ENCODE measurements around the gene ZNF608.

Gene ZNF608

DNA sequence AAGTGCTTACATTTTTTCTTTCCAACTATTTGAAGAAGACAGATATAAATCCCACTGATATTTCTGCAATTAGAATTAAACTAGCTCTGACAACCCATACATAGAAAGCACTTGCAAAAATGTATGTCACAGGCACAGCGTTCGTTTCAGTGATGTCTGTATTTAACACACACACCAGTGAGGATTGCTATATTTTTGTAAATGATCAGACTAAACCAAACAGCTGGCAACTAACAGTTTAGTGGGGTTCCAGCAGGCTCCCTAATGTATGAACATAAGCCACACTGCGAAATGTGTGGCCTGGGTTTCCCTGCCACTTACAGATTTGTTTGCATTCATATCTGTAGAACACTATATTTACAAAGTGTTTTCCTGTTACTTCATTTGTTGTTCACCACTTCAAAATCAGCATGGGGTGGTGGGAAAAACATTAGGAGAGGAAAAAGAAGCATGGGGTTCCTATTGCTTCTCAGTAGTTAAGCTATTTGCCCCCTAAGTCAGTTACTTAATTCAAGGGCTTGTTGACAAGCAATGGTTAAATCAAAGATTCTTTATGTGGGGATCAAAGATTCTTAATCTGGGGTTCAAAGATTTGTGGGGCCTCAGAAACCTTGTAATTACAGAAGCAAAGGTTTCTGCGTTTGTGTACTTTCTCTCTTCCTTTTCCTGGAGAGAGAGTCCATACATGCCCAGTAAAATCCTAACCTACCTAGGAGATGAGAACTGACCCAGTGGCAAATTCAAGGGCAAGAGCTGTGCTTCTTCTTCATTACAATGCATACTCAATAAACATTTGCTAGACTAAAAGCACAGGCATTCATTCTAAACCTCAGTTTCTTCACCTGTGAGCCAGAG lies 27.1 kb downstream of the ZNF608 start:
- Histone ChIP-seq H3K4me3 (no peak overlapping the region), H3K36me3 (ENCODE audit: insufficient read depth, low read length) (no peaks in the 10 kb centered on the region), H3K9me3 (ENCODE audit: low read depth, low read length) (no peaks in the 10 kb centered on the region), H3K27ac (no peak overlapping the region), H3K9ac (ENCODE audit: insufficient read length) (no peak overlapping the region)
- DNase-seq (ENCODE audit: low read depth, low spot score), result no peak
- TF ChIP-seq FOXP2 (optimal IDR thresholded peaks at IDR 0.05; ENCODE audit: control extremely low read depth, extremely low read length, insufficient read depth) (no peak), EZH2 (IDR thresholded peaks at IDR 0.05) (no peak), POLR2AphosphoS5 (IDR thresholded peaks at IDR 0.05; ENCODE audit: borderline replicate concordance, low read depth, low read length) (no peak)

DNA sequence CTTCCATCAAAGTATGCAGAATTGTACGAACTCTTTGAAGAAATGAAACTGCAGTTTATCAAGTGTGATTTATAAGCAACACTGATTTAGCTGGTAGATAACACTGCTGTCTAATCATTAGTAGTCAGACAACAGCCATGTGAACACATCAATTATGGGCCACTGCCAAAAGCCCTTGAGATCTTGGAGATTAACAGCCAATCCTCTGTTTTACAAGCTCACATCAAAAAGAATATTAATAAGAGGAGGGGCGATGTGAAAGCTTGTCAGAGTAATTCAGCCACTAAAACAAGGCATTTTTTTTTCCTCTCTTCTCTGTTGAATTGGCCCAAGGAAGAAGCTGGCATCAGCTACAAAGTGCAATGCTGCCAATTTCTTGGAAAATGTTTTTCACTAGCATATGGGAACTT lies 28.1 kb downstream of the ZNF608 start:
- Histone ChIP-seq H3K36me3 (ENCODE audit: insufficient read depth, low read length) (no peaks in the 10 kb centered on the region), H3K9ac (ENCODE audit: insufficient read length) (no peak overlapping the region), H3K27ac (no peak overlapping the region), H3K4me3 (0 out of 2 replicates have a peak overlapping the region, but pooled peaks have one; percentile 2), H3K9me3 (ENCODE audit: low read depth, low read length) (no peaks in the 10 kb centered on the region)
- no peak for DNase-seq (ENCODE audit: low read depth, low spot score)
- no peak for TF ChIP-seq FOXP2 (optimal IDR thresholded peaks at IDR 0.05; ENCODE audit: control extremely low read depth, extremely low read length, insufficient read depth)
- no peak; the same call in 1 of the 2 replicates for TF ChIP-seq POLR2AphosphoS5 (IDR thresholded peaks at IDR 0.05; ENCODE audit: borderline replicate concordance, low read depth, low read length)
- TF ChIP-seq EZH2 (IDR thresholded peaks at IDR 0.05), result no peak

DNA sequence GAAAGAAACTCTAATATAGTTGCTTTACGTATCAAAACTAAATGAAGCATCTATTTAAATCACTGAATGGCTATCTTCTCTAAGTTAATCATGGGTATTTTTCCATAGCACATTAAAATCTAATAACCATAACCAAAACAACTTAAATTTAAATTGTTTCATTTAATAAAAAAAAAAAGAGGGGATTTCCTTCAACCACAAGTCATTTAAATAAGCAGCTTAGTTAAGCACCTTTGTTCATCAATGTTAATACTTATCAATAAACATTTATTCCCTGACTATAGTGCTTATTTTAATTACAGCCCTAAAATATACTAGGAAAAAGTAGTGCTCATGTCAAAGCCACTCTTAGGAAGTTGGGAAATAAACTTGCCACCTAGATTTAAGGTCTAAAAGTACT lies 30.3 kb downstream of the ZNF608 start:
- Histone ChIP-seq H3K4me3 (no peak overlapping the region), H3K9me3 (ENCODE audit: low read depth, low read length) (no peaks in the 10 kb centered on the region), H3K27ac (no peak overlapping the region), H3K36me3 (ENCODE audit: insufficient read depth, low read length) (no peaks in the 10 kb centered on the region), H3K9ac (ENCODE audit: insufficient read length) (no peak overlapping the region)
- TF ChIP-seq EZH2 (IDR thresholded peaks at IDR 0.05), result no peak
- TF ChIP-seq POLR2AphosphoS5 (IDR thresholded peaks at IDR 0.05; ENCODE audit: borderline replicate concordance, low read depth, low read length), result no peak
- TF ChIP-seq FOXP2 (optimal IDR thresholded peaks at IDR 0.05; ENCODE audit: control extremely low read depth, extremely low read length, insufficient read depth), result no peak
- DNase-seq (ENCODE audit: low read depth, low spot score), result no peak

DNA sequence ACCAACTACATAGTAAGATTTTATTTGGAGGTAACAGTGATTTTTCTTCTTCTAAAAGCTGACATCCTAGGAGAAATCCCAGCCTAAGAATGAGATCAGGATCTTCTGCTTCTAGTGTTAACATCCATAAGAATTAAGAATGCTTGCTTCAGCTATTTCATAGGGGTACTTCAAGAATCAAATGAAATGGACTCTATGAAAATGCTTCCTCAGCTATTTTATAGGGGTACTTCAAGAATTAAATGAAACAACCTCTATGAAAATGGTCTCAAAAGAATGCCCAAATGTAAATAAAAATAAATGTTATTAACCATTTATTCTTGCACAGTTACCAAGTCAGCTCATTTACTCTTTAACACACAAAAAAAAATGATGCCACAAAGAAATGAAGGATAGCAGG lies 31.5 kb downstream of the ZNF608 start:
- DNase-seq (ENCODE audit: low read depth, low spot score), result no peak
- no peak overlapping the region for H3K27ac ChIP-seq
- no peak overlapping the region for H3K4me3 ChIP-seq
- H3K36me3 ChIP-seq (ENCODE audit: insufficient read depth, low read length), result no peaks in the 10 kb centered on the region
- no peaks in the 10 kb centered on the region for H3K9me3 ChIP-seq (ENCODE audit: low read depth, low read length)
- H3K9ac ChIP-seq (ENCODE audit: insufficient read length), result no peak overlapping the region
- no peak for TF ChIP-seq FOXP2 (optimal IDR thresholded peaks at IDR 0.05; ENCODE audit: control extremely low read depth, extremely low read length, insufficient read depth)
- TF ChIP-seq EZH2 (IDR thresholded peaks at IDR 0.05), result no peak
- no peak for TF ChIP-seq POLR2AphosphoS5 (IDR thresholded peaks at IDR 0.05; ENCODE audit: borderline replicate concordance, low read depth, low read length)

DNA sequence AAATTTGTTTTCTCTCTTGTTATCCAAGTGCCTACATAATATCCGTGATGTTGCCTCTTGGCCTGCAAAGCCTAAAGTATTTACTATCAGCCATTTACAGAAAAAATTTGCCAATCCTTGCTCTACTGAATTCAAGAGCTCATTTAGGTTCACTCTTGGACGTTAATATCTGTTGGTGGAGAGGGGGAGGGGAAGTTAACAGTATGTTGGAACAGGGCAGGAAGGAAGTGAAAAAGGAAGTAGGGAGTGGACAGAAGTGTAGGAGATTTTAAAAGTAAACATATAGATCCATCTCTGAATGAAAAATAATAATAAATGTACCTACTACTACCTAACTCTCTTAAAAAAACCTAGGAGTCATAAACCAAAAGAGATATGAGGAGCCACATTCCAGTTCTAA lies 32.8 kb downstream of the ZNF608 start:
- Histone ChIP-seq H3K9ac (ENCODE audit: insufficient read length) (no peak overlapping the region), H3K9me3 (ENCODE audit: low read depth, low read length) (no peaks in the 10 kb centered on the region), H3K27ac (no peak overlapping the region), H3K36me3 (ENCODE audit: insufficient read depth, low read length) (no peaks in the 10 kb centered on the region), H3K4me3 (no peak overlapping the region)
- no peak for TF ChIP-seq POLR2AphosphoS5 (IDR thresholded peaks at IDR 0.05; ENCODE audit: borderline replicate concordance, low read depth, low read length)
- TF ChIP-seq FOXP2 (optimal IDR thresholded peaks at IDR 0.05; ENCODE audit: control extremely low read depth, extremely low read length, insufficient read depth), result no peak
- TF ChIP-seq EZH2 (IDR thresholded peaks at IDR 0.05), result no peak
- DNase-seq (ENCODE audit: low read depth, low spot score), result no peak

DNA sequence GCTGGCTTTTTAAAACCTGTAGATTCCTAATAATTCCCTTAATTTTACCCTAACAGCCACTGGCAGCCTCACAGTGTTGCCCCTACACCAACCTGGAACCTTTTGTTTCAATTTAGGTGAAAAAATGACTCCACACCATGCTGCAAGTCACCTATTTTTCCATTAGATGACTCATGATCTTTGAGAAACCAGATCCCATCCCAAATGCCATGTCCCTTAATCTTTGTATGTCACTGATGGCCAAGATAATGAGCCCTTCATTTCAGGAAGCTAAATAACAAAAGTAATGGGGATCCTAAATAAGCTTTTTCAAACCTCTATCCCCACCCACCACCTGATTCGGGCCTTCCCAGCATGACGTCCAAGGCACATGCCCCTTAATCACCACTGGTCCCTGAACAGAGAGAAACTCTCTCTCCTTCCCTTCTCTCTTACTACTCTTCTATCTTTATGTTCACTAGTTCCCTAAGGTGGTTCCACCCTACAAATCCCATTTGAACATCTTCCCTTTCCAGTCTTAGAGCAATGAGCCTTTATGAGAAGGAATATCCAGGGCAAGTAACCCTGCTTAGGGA lies 33.6 kb downstream of the ZNF608 start:
- no peak for TF ChIP-seq EZH2 (IDR thresholded peaks at IDR 0.05)
- TF ChIP-seq FOXP2 (optimal IDR thresholded peaks at IDR 0.05; ENCODE audit: control extremely low read depth, extremely low read length, insufficient read depth), result no peak
- no peak for TF ChIP-seq POLR2AphosphoS5 (IDR thresholded peaks at IDR 0.05; ENCODE audit: borderline replicate concordance, low read depth, low read length)

DNA sequence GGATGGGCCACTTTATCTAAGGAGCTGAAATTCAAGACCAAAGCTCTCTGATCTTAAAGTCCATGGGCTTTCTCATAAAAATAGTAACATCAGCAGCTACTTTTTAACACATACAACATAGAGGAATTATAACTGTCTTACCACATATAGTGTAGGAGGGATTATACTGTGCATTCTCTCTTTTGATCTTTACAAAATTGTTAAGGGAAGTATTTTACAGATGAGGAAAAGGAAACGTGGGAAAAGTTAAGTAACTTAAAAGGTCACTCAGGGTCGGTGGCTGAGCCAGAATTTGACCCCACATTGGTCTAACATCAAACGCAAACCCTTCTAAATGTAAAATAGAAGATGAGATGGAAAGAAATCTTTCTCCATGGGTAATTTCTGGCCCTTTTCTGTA lies 38.4 kb downstream of the ZNF608 start:
- no peaks in the 10 kb centered on the region for H3K36me3 ChIP-seq (ENCODE audit: insufficient read depth, low read length)
- no peaks in the 10 kb centered on the region for H3K9me3 ChIP-seq (ENCODE audit: low read depth, low read length)
- H3K9ac ChIP-seq (ENCODE audit: insufficient read length), result no peak overlapping the region
- DNase-seq (ENCODE audit: low read depth, low spot score), result no peak
- TF ChIP-seq FOXP2 (optimal IDR thresholded peaks at IDR 0.05; ENCODE audit: control extremely low read depth, extremely low read length, insufficient read depth) (no peak), EZH2 (IDR thresholded peaks at IDR 0.05) (no peak), POLR2AphosphoS5 (IDR thresholded peaks at IDR 0.05; ENCODE audit: borderline replicate concordance, low read depth, low read length) (no peak)
- no peak overlapping the region for H3K4me3 ChIP-seq
- no peak overlapping the region for H3K27ac ChIP-seq

More for the DNA sequence above, 33.6 kb downstream of the ZNF608 start:
- Histone ChIP-seq H3K27ac (no peak overlapping the region), H3K36me3 (ENCODE audit: insufficient read depth, low read length) (no peaks in the 10 kb centered on the region), H3K9ac (ENCODE audit: insufficient read length) (no peak overlapping the region), H3K4me3 (no peak overlapping the region), H3K9me3 (ENCODE audit: low read depth, low read length) (no peaks in the 10 kb centered on the region)
- no peak for DNase-seq (ENCODE audit: low read depth, low spot score)

DNA sequence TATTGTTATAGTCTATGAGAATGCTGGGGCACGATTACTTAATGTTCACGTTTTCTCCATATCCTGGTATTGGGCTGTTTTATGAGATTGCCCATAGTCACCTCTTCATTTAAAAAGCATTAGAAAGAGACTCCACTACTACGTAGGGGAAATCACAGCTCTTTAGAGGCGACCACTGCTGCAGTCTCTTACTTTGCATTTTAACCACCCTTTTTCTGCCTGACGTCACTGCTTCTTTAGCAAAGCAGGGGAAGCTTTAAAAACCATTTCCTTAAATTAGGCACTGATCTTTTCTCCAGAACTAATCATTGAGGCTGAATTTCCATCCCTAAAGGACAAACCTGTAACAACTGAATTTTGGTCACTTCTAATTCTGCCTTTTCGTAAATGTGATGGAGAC lies 38.9 kb downstream of the ZNF608 start:
- no peak for TF ChIP-seq FOXP2 (optimal IDR thresholded peaks at IDR 0.05; ENCODE audit: control extremely low read depth, extremely low read length, insufficient read depth)
- H3K36me3 ChIP-seq (ENCODE audit: insufficient read depth, low read length), result no peaks in the 10 kb centered on the region
- no peaks in the 10 kb centered on the region for H3K9me3 ChIP-seq (ENCODE audit: low read depth, low read length)
- no peak overlapping the region for H3K4me3 ChIP-seq
- no peak overlapping the region for H3K9ac ChIP-seq (ENCODE audit: insufficient read length)
- DNase-seq (ENCODE audit: low read depth, low spot score), result no peak
- H3K27ac ChIP-seq, result no peak overlapping the region
